Measurements from ENCODE around the gene CEP250.

DNA sequence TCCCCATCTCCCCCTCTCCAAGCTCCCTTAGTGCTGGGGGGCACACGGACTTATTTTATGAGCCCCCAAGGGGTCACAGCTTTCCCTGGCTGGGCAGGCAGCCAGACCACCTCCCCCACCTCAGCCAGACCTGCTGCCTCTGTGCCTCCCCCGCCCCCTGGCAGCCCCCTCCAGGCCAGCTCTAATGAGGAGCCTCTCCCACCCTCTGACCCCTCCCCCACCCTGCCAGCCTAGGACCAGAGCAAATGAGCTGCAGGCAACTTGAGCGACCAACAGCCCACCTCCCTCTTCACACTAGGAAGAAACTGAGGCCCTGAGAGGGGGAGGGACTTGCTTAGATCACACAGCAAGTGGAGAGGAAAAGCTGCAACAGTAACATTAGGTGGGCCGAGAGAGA, 19.2 kb upstream of the CEP250 start:
- TF ChIP-seq BCL11A (tag by site-specific recombination; IDR thresholded peaks at IDR 0.05; ENCODE audit: low read depth), result no peak
- TF ChIP-seq, protein P1, sequence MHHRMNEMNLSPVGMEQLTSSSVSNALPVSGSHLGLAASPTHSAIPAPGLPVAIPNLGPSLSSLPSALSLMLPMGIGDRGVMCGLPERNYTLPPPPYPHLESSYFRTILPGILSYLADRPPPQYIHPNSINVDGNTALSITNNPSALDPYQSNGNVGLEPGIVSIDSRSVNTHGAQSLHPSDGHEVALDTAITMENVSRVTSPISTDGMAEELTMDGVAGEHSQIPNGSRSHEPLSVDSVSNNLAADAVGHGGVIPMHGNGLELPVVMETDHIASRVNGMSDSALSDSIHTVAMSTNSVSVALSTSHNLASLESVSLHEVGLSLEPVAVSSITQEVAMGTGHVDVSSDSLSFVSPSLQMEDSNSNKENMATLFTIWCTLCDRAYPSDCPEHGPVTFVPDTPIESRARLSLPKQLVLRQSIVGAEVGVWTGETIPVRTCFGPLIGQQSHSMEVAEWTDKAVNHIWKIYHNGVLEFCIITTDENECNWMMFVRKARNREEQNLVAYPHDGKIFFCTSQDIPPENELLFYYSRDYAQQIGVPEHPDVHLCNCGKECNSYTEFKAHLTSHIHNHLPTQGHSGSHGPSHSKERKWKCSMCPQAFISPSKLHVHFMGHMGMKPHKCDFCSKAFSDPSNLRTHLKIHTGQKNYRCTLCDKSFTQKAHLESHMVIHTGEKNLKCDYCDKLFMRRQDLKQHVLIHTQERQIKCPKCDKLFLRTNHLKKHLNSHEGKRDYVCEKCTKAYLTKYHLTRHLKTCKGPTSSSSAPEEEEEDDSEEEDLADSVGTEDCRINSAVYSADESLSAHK (tag by site-specific recombination; IDR thresholded peaks at IDR 0.05), result no peak
- TF ChIP-seq SP3 (tag by site-specific recombination; IDR thresholded peaks at IDR 0.05), result no peak
- TF ChIP-seq, protein P2, sequence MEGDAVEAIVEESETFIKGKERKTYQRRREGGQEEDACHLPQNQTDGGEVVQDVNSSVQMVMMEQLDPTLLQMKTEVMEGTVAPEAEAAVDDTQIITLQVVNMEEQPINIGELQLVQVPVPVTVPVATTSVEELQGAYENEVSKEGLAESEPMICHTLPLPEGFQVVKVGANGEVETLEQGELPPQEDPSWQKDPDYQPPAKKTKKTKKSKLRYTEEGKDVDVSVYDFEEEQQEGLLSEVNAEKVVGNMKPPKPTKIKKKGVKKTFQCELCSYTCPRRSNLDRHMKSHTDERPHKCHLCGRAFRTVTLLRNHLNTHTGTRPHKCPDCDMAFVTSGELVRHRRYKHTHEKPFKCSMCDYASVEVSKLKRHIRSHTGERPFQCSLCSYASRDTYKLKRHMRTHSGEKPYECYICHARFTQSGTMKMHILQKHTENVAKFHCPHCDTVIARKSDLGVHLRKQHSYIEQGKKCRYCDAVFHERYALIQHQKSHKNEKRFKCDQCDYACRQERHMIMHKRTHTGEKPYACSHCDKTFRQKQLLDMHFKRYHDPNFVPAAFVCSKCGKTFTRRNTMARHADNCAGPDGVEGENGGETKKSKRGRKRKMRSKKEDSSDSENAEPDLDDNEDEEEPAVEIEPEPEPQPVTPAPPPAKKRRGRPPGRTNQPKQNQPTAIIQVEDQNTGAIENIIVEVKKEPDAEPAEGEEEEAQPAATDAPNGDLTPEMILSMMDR (tag by site-specific recombination; IDR thresholded peaks at IDR 0.05), result no peak

All from HEK293 (cell line).